Esophagus squamous epithelium (tissue), 4 donors: Measurements from ENCODE around the gene JAML.

Source experiments
- POLR2A ChIP-seq, 4 donors: fragments of 450-650 bp; IDR thresholded peaks; one replicate each; pipeline ENCODE4 v1.6.1; 2017; ENCODE audit warnings: antibody characterized with exemption in 4 of 4, mild to moderate bottlenecking in 4 of 4, moderate library complexity in 3 of 4
- TF ChIP-seq, protein P1 (sequence below), 6 experiments: fragments of 450-650 bp in 4 of 6; fragments of 200-600 bp in 2 of 6; sonication (generic) in 2 of 6; IDR thresholded peaks; one replicate each; pipeline ENCODE4 v1.5.1; 2016 to 2019; ENCODE audit warnings: antibody characterized with exemption in 6 of 6, mild to moderate bottlenecking in 4 of 6, moderate library complexity in 4 of 6

DNA sequence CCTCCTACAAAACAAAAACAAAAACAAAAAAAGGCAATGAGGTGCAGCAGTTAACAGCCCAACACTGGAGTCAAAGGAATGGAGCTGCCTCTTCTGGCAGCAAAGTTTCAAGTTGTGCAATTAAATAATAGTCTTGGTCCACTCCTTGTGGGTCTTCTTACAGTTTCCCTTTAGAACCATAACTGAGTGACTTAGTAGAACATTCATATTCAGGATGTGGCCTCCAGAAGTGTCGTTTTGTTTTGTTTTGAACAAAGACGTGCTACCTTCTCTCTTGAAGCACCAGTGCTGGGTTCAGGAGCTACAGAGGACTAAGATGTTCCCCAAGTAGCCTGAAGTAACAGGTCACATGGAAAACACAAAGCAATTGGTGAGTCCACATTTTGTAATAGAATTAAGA lies 2.0 kb upstream of the JAML start:
- no peak for TF ChIP-seq POLR2A (IDR thresholded peaks at IDR 0.05)
- TF ChIP-seq, protein P1, sequence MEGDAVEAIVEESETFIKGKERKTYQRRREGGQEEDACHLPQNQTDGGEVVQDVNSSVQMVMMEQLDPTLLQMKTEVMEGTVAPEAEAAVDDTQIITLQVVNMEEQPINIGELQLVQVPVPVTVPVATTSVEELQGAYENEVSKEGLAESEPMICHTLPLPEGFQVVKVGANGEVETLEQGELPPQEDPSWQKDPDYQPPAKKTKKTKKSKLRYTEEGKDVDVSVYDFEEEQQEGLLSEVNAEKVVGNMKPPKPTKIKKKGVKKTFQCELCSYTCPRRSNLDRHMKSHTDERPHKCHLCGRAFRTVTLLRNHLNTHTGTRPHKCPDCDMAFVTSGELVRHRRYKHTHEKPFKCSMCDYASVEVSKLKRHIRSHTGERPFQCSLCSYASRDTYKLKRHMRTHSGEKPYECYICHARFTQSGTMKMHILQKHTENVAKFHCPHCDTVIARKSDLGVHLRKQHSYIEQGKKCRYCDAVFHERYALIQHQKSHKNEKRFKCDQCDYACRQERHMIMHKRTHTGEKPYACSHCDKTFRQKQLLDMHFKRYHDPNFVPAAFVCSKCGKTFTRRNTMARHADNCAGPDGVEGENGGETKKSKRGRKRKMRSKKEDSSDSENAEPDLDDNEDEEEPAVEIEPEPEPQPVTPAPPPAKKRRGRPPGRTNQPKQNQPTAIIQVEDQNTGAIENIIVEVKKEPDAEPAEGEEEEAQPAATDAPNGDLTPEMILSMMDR (IDR thresholded peaks at IDR 0.05), result no peak
